ENCODE results near the gene CLDN34.

Gene CLDN34

GRCh38 chrX:9966775-9967408 is at the start of gene CLDN34:
Gene CLDN34, plus strand, starts transcription at chrX:9967358. Its CDS starts 0 bp downstream, at chrX:9967358.
- Histone ChIP-seq H3K9me3 (ENCODE audit: insufficient read depth, low read length) (no peaks in the 10 kb centered on the region), H2AFZ (ENCODE audit: low read depth, low read length) (no peak within 1 kb of the TSS), H3K27ac (ENCODE audit: low read length) (no peak within 1 kb of the TSS), H3K27me3 (ENCODE audit: low read depth, low read length) (no peaks in the 10 kb centered on the region), H4K20me1 (ENCODE audit: insufficient read depth, low read length) (no peaks in the 10 kb centered on the region), H3K79me2 (ENCODE audit: low read length) (no peaks in the 10 kb centered on the region), H3K9ac (ENCODE audit: low read length) (no peak within 1 kb of the TSS), H3K36me3 (replicated peaks; ENCODE audit: low read depth, low read length) (no peaks in the 10 kb centered on the region), H3K4me3 (ENCODE audit: low read length) (no peak within 1 kb of the TSS), H3K4me2 (ENCODE audit: low read length) (no peak within 1 kb of the TSS), H3K4me1 (ENCODE audit: low read length) (no peaks in the 10 kb centered on the region)
- TF ChIP-seq EZH2phosphoT487 (IDR thresholded peaks at IDR 0.05; ENCODE audit: low read depth) (no peak), CTCF (IDR thresholded peaks at IDR 0.05; ENCODE audit: low read depth, low read length) (no peak)

GRCh38 chrX:9917861-9918260 is 49.3 kb upstream of the CLDN34 start:
- Histone ChIP-seq H3K4me3 (ENCODE audit: low read length) (no peak overlapping the region), H3K27ac (ENCODE audit: low read length) (no peak overlapping the region), H3K9ac (ENCODE audit: low read length) (no peak overlapping the region), H3K27me3 (ENCODE audit: low read depth, low read length) (no peaks in the 10 kb centered on the region), H2AFZ (ENCODE audit: low read depth, low read length) (no peak overlapping the region), H3K79me2 (ENCODE audit: low read length) (no peaks in the 10 kb centered on the region), H4K20me1 (ENCODE audit: insufficient read depth, low read length) (no peaks in the 10 kb centered on the region), H3K4me1 (ENCODE audit: low read length) (no peaks in the 10 kb centered on the region), H3K4me2 (ENCODE audit: low read length) (no peak overlapping the region), H3K36me3 (replicated peaks; ENCODE audit: low read depth, low read length) (no peaks in the 10 kb centered on the region), H3K9me3 (ENCODE audit: insufficient read depth, low read length) (no peaks in the 10 kb centered on the region)
- TF ChIP-seq EZH2phosphoT487 (IDR thresholded peaks at IDR 0.05; ENCODE audit: low read depth) (no peak), CTCF (IDR thresholded peaks at IDR 0.05; ENCODE audit: low read depth, low read length) (no peak)

GRCh38 chrX:9919632-9920172 is 47.5 kb upstream of the CLDN34 start:
- H4K20me1 ChIP-seq (ENCODE audit: insufficient read depth, low read length): no peaks in the 10 kb centered on the region
- H3K9me3 ChIP-seq (ENCODE audit: insufficient read depth, low read length): no peaks in the 10 kb centered on the region
- H2AFZ ChIP-seq (ENCODE audit: low read depth, low read length): no peak overlapping the region
- H3K9ac ChIP-seq (ENCODE audit: low read length): no peak overlapping the region
- no peaks in the 10 kb centered on the region for H3K4me1 ChIP-seq (ENCODE audit: low read length)
- no peak overlapping the region for H3K4me3 ChIP-seq (ENCODE audit: low read length)
- H3K27me3 ChIP-seq (ENCODE audit: low read depth, low read length): no peaks in the 10 kb centered on the region
- no peaks in the 10 kb centered on the region for H3K36me3 ChIP-seq (replicated peaks; ENCODE audit: low read depth, low read length)
- H3K27ac ChIP-seq (ENCODE audit: low read length): no peak overlapping the region
- no peaks in the 10 kb centered on the region for H3K79me2 ChIP-seq (ENCODE audit: low read length)
- H3K4me2 ChIP-seq (ENCODE audit: low read length): no peak overlapping the region
- TF ChIP-seq EZH2phosphoT487 (IDR thresholded peaks at IDR 0.05; ENCODE audit: low read depth) (no peak), CTCF (IDR thresholded peaks at IDR 0.05; ENCODE audit: low read depth, low read length) (no peak)

GRCh38 chrX:9921407-9921806 is 45.8 kb upstream of the CLDN34 start:
- no peak overlapping the region for H3K9ac ChIP-seq (ENCODE audit: low read length)
- H3K27ac ChIP-seq (ENCODE audit: low read length): no peak overlapping the region
- H3K4me1 ChIP-seq (ENCODE audit: low read length): no peaks in the 10 kb centered on the region
- no peaks in the 10 kb centered on the region for H3K27me3 ChIP-seq (ENCODE audit: low read depth, low read length)
- H3K9me3 ChIP-seq (ENCODE audit: insufficient read depth, low read length): no peaks in the 10 kb centered on the region
- H3K79me2 ChIP-seq (ENCODE audit: low read length): no peaks in the 10 kb centered on the region
- no peak for TF ChIP-seq CTCF (IDR thresholded peaks at IDR 0.05; ENCODE audit: low read depth, low read length)
- no peak for TF ChIP-seq EZH2phosphoT487 (IDR thresholded peaks at IDR 0.05; ENCODE audit: low read depth)
- no peak overlapping the region for H3K4me2 ChIP-seq (ENCODE audit: low read length)
- no peak overlapping the region for H2AFZ ChIP-seq (ENCODE audit: low read depth, low read length)
- H4K20me1 ChIP-seq (ENCODE audit: insufficient read depth, low read length): no peaks in the 10 kb centered on the region
- no peaks in the 10 kb centered on the region for H3K36me3 ChIP-seq (replicated peaks; ENCODE audit: low read depth, low read length)
- no peak overlapping the region for H3K4me3 ChIP-seq (ENCODE audit: low read length)
